ENCODE measurements around the gene ELF1.

Gene ELF1

DNA sequence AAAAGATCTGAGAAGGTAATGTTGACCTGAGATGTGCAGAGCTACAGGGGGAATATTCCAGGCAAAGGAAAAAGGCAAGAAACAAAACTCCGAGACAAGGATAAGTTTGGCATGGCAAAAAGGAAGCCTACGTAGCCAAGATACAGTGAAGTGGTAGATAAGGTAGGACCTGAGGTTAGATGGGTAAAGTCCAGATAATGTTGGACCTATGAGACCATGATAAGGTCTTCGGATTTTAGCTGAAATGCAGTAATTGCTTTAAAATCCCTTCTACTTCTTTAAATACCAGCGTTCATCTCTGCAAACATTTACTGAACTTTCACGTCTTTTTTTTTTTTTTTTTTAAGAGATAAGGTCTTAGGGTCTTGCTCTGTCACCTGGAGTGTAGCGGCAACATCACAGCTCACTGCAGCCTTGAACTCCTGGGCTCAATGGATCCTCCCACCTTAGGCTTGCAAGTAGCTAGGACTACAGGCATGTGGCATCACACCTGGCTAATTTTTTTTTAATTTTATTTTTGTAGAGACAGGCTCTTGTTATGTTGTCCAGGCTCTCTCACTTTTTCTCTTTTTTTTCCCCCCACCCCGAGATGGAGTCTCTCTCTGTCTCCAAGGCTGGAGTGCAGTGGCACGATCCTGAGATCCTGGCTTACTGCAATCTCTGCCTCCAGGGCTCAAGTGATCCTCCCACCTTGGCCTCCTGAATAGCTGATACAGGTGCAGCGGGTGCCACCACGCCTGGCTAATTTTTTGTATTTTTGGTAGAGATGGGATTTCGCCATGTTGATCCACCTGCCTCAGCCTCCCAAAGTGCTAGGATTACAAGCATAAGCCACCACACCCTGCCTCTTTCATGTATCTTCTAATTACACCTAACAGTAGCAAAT, 38.0 kb upstream of the ELF1 start:
- no peaks in the 10 kb centered on the region for H3K27me3 ChIP-seq (ENCODE audit: insufficient read depth, poor library complexity, severe bottlenecking)
- TF ChIP-seq GABPA (IDR thresholded peaks at IDR 0.05; ENCODE audit: low read depth): no peak
- no peak for TF ChIP-seq POLR2AphosphoS5 (IDR thresholded peaks at IDR 0.05; ENCODE audit: low read depth)
- TF ChIP-seq, protein P1, sequence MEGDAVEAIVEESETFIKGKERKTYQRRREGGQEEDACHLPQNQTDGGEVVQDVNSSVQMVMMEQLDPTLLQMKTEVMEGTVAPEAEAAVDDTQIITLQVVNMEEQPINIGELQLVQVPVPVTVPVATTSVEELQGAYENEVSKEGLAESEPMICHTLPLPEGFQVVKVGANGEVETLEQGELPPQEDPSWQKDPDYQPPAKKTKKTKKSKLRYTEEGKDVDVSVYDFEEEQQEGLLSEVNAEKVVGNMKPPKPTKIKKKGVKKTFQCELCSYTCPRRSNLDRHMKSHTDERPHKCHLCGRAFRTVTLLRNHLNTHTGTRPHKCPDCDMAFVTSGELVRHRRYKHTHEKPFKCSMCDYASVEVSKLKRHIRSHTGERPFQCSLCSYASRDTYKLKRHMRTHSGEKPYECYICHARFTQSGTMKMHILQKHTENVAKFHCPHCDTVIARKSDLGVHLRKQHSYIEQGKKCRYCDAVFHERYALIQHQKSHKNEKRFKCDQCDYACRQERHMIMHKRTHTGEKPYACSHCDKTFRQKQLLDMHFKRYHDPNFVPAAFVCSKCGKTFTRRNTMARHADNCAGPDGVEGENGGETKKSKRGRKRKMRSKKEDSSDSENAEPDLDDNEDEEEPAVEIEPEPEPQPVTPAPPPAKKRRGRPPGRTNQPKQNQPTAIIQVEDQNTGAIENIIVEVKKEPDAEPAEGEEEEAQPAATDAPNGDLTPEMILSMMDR (IDR thresholded peaks at IDR 0.05; ENCODE audit: insufficient read depth, low read length): no peak
- no peak for TF ChIP-seq REST (IDR thresholded peaks at IDR 0.05; ENCODE audit: insufficient replicate concordance, low read depth)
- no peak for TF ChIP-seq SPI1 (IDR thresholded peaks at IDR 0.05; ENCODE audit: borderline replicate concordance, low read depth)
- no peak overlapping the region for H3K4me3 ChIP-seq (replicated peaks; ENCODE audit: insufficient read depth, low read length)
- no peak for DNase-seq (ENCODE audit: low read depth in 1 of 2, low spot score in 1 of 2)
- peak overlapping the region; percentile 30 for H3K27ac ChIP-seq (replicated peaks)

DNA sequence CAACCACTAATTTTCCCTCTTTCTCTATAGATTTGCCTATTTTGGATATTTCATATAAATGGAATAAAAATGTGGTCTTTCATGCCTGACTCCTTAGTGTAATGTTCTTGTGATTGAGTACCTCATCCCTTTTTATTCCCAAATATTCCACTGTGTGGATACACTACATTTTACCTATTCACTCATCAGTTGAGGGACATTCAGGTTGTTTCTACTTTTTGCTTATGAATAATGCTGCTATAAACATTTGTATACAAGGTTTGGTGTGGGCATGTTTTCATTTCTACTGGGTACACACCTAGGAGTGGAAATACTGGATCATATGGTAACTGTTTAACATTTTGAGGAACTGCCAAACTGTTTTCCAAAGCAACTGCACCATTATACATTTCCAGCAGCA, 37.1 kb upstream of the ELF1 start:
- H3K4me3 ChIP-seq (replicated peaks; ENCODE audit: insufficient read depth, low read length): no peak overlapping the region

More for the DNA sequence above, 37.1 kb upstream of the ELF1 start:
- peak overlapping the region; percentile 30 for H3K27ac ChIP-seq (replicated peaks)
- TF ChIP-seq, protein P1 (IDR thresholded peaks at IDR 0.05; ENCODE audit: insufficient read depth, low read length): no peak
- TF ChIP-seq REST (IDR thresholded peaks at IDR 0.05; ENCODE audit: insufficient replicate concordance, low read depth): no peak
- TF ChIP-seq SPI1 (IDR thresholded peaks at IDR 0.05; ENCODE audit: borderline replicate concordance, low read depth): peak; percentile 79
- TF ChIP-seq GABPA (IDR thresholded peaks at IDR 0.05; ENCODE audit: low read depth): no peak
- TF ChIP-seq POLR2AphosphoS5 (IDR thresholded peaks at IDR 0.05; ENCODE audit: low read depth): no peak
- no peaks in the 10 kb centered on the region for H3K27me3 ChIP-seq (ENCODE audit: insufficient read depth, poor library complexity, severe bottlenecking)
- DNase-seq (ENCODE audit: low read depth in 1 of 2, low spot score in 1 of 2): no peak

All from HL-60 (cell line).